ENCODE results near the gene RCSD1. TPM values are rescaled to one million over a fixed set of nuclear protein-coding genes. Genes with fewer than 3 reads are reported as not detected.

Gene RCSD1
- total RNA-seq, 1 donor from 2014 or later: 45.9 TPM

Other genes with a start within 250 kb of the RCSD1 start
- gene CD247, start 111.7 kb upstream of the RCSD1 start, total RNA-seq: 0.52 TPM
- 25.6 TPM for gene CREG1, start 76.5 kb upstream of the RCSD1 start, total RNA-seq
- 41.8 TPM for gene MPZL1, start 91.8 kb downstream of the RCSD1 start, total RNA-seq

All from skeletal muscle tissue (tissue), 1 donor.